Bronchial epithelial cell (primary cell): ENCODE measurements around the gene FANCC. TPM values are rescaled to one million over a fixed set of nuclear protein-coding genes. Genes with fewer than 3 reads are reported as not detected.

Experiments used
- DNase-seq: peaks from one replicate; pipeline ENCODE4 v3.0.0-alpha.2; 2010; ENCODE audit warnings: low read depth
- FAIRE-seq: peaks from 2 replicates; lab custom pipeline; 2011; peaks lifted over from hg19 to GRCh38; lab: Jason Lieb, UNC
- H3K27me3 ChIP-seq: 2 replicates; pipeline ENCODE4 v1.5.1; 2011; ENCODE audit warnings: low read length; ENCODE audit not compliant: control insufficient read depth, insufficient read depth
- H3K36me3 ChIP-seq: 2 replicates; pipeline ENCODE4 v1.5.1; 2011; ENCODE audit warnings: low read length; ENCODE audit not compliant: control insufficient read depth, insufficient read depth
- H3K4me3 ChIP-seq: 2 replicates; pipeline ENCODE4 v1.5.1; 2011; ENCODE audit warnings: mild to moderate bottlenecking, low read depth, low read length, control low read depth
- CTCF ChIP-seq: IDR thresholded peaks from 2 replicates; pipeline ENCODE4 v1.5.1; 2011; ENCODE audit warnings: mild to moderate bottlenecking, moderate library complexity, low read length, control low read depth, inconsistent platforms; ENCODE audit not compliant: insufficient read depth, severe bottlenecking
- total RNA-seq: library from RNA; depleted of rRNA; stranded (reverse); fragments of >200 nt; gene quantifications from 2 replicates; pipeline ENCODE4 v1.2.1, GENCODE V29; 2014

FANCC gene
- total RNA-seq, 1 donor from 2014 or later = 3.4 TPM

- peaks cover 54% of the 10 kb centered on the region for H3K36me3 ChIP-seq
- DNase-seq (no peak), FAIRE-seq (peak; percentile 94)
- H3K4me3 ChIP-seq = no peak overlapping the region
- no peaks in the 10 kb centered on the region for H3K27me3 ChIP-seq
- TF ChIP-seq CTCF = no peak
These were observed 234.3 kb downstream of the FANCC start for GRCh38 chr9:95083086-95083768.

- H3K4me3 ChIP-seq = no peak overlapping the region
- H3K27me3 ChIP-seq = no peaks in the 10 kb centered on the region
- FAIRE-seq (no peak), DNase-seq (no peak)
- peaks cover 57% of the 10 kb centered on the region for H3K36me3 ChIP-seq
- no peak for TF ChIP-seq CTCF
These were observed 235.0 kb downstream of the FANCC start for GRCh38 chr9:95082401-95083084.

GRCh38 chr9:95081998-95082397 is 235.5 kb downstream of the FANCC start:
- Histone ChIP-seq H3K36me3 (peaks cover 61% of the 10 kb centered on the region), H3K4me3 (no peak overlapping the region), H3K27me3 (no peaks in the 10 kb centered on the region)
- FAIRE-seq (peak; percentile 89), DNase-seq (no peak)
- no peak for TF ChIP-seq CTCF

GRCh38 chr9:95080961-95081647 is 236.4 kb downstream of the FANCC start:
- H3K4me3 ChIP-seq = no peak overlapping the region
- FAIRE-seq (peak; percentile 85), DNase-seq (no peak)
- peaks cover 60% of the 10 kb centered on the region for H3K36me3 ChIP-seq
- no peaks in the 10 kb centered on the region for H3K27me3 ChIP-seq
- TF ChIP-seq CTCF = no peak

GRCh38 chr9:95079461-95079860 is 238.0 kb downstream of the FANCC start:
- no peak for DNase-seq
- Histone ChIP-seq H3K36me3 (peaks cover 56% of the 10 kb centered on the region), H3K4me3 (no peak overlapping the region), H3K27me3 (no peaks in the 10 kb centered on the region)
- TF ChIP-seq CTCF = no peak
- FAIRE-seq = no peak
